DOHH2 (cell line): ENCODE measurements around the gene NAALADL2.

Experiments
- H3F3A ChIP-seq: fragments of 200-600 bp; sonication (generic), shearing (Covaris generic); 2 replicates; pipeline ENCODE4 v1.6.0; 2016; ENCODE audit warnings: antibody characterized with exemption, mild to moderate bottlenecking; ENCODE audit not compliant: control insufficient read depth, insufficient read depth
- H3K27ac ChIP-seq: fragments of 200-600 bp; sonication (generic); 2 replicates; pipeline ENCODE4 v1.5.1; 2014; ENCODE audit warnings: low read depth, mild to moderate bottlenecking, low read length, moderate library complexity
- H3K27me3 ChIP-seq: fragments of 200-600 bp; sonication (generic); 2 replicates; pipeline ENCODE4 v1.6.1; 2014; ENCODE audit warnings: mild to moderate bottlenecking, low read length, mixed read lengths; ENCODE audit not compliant: control insufficient read depth
- H3K36me3 ChIP-seq: fragments of 200-600 bp; sonication (generic); 2 replicates; pipeline ENCODE4 v1.6.1; 2014; ENCODE audit warnings: mild to moderate bottlenecking, low read length, moderate library complexity, mixed read lengths; ENCODE audit not compliant: control insufficient read depth
- H3K4me1 ChIP-seq: fragments of 200-600 bp; sonication (generic); 2 replicates; pipeline ENCODE4 v1.6.1; 2014; ENCODE audit warnings: mild to moderate bottlenecking, low read length, mixed read lengths; ENCODE audit not compliant: control insufficient read depth
- H3K4me2 ChIP-seq: fragments of 200-600 bp; sonication (generic); 2 replicates; pipeline ENCODE4 v1.6.0; 2014; ENCODE audit warnings: mild to moderate bottlenecking, low read length, moderate library complexity
- H3K4me3 ChIP-seq: fragments of 200-600 bp; sonication (generic); 2 replicates; pipeline ENCODE4 v1.5.1; 2014; ENCODE audit warnings: mild to moderate bottlenecking, low read length, mixed read lengths
- H3K79me2 ChIP-seq: fragments of 200-600 bp; sonication (generic); 2 replicates; pipeline ENCODE4 v1.6.1; 2014; ENCODE audit warnings: mild to moderate bottlenecking, low read length, mixed read lengths; ENCODE audit not compliant: control insufficient read depth
- H3K9me2 ChIP-seq: fragments of 200-600 bp; sonication (generic); replicated peaks from 2 replicates; pipeline ENCODE4 v1.6.1; 2014; ENCODE audit warnings: mild to moderate bottlenecking, low read length, mixed read lengths; ENCODE audit not compliant: control insufficient read depth
- H3K9me3 ChIP-seq: fragments of 200-600 bp; sonication (generic); 2 replicates; pipeline ENCODE4 v1.6.1; 2014; ENCODE audit warnings: antibody characterized with exemption, low read length, mixed read lengths; ENCODE audit not compliant: control insufficient read depth, insufficient read depth
- H4K20me1 ChIP-seq: fragments of 200-600 bp; sonication (generic); 2 replicates; pipeline ENCODE4 v1.6.0; 2014; ENCODE audit warnings: low read depth, mild to moderate bottlenecking, antibody characterized with exemption, low read length, moderate library complexity; ENCODE audit not compliant: control insufficient read depth, insufficient read depth
- EZH2phosphoT487 ChIP-seq: fragments of 200-600 bp; sonication (generic); IDR thresholded peaks from 2 replicates; pipeline ENCODE4 v1.6.1; 2017; ENCODE audit warnings: borderline replicate concordance, mild to moderate bottlenecking, antibody characterized with exemption, low read length, moderate library complexity, mixed read lengths
- TF ChIP-seq, protein P1 (sequence below): fragments of 200-600 bp; sonication (generic); IDR thresholded peaks from one replicate; pipeline ENCODE4 v1.5.1; 2014; ENCODE audit warnings: antibody characterized with exemption, mild to moderate bottlenecking, low read depth, low read length; ENCODE audit not compliant: poor library complexity, severe bottlenecking

Gene NAALADL2

GRCh38 chr3:175746308-175746707 lies 887.2 kb downstream of the NAALADL2 start:
- H3K27me3 ChIP-seq, result no peaks in the 10 kb centered on the region
- H3K36me3 ChIP-seq, result no peaks in the 10 kb centered on the region
- no peaks in the 10 kb centered on the region for H3K79me2 ChIP-seq
- H3F3A ChIP-seq, result no peaks in the 10 kb centered on the region
- no peak overlapping the region for H3K4me3 ChIP-seq
- H3K4me1 ChIP-seq, result no peaks in the 10 kb centered on the region
- H3K9me3 ChIP-seq, result no peaks in the 10 kb centered on the region
- H4K20me1 ChIP-seq, result no peaks in the 10 kb centered on the region
- H3K9me2 ChIP-seq, result no peaks in the 10 kb centered on the region
- no peak overlapping the region for H3K4me2 ChIP-seq
- TF ChIP-seq, protein P1, sequence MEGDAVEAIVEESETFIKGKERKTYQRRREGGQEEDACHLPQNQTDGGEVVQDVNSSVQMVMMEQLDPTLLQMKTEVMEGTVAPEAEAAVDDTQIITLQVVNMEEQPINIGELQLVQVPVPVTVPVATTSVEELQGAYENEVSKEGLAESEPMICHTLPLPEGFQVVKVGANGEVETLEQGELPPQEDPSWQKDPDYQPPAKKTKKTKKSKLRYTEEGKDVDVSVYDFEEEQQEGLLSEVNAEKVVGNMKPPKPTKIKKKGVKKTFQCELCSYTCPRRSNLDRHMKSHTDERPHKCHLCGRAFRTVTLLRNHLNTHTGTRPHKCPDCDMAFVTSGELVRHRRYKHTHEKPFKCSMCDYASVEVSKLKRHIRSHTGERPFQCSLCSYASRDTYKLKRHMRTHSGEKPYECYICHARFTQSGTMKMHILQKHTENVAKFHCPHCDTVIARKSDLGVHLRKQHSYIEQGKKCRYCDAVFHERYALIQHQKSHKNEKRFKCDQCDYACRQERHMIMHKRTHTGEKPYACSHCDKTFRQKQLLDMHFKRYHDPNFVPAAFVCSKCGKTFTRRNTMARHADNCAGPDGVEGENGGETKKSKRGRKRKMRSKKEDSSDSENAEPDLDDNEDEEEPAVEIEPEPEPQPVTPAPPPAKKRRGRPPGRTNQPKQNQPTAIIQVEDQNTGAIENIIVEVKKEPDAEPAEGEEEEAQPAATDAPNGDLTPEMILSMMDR, result no peak
- no peak for TF ChIP-seq EZH2phosphoT487
- no peak overlapping the region for H3K27ac ChIP-seq

DNA sequence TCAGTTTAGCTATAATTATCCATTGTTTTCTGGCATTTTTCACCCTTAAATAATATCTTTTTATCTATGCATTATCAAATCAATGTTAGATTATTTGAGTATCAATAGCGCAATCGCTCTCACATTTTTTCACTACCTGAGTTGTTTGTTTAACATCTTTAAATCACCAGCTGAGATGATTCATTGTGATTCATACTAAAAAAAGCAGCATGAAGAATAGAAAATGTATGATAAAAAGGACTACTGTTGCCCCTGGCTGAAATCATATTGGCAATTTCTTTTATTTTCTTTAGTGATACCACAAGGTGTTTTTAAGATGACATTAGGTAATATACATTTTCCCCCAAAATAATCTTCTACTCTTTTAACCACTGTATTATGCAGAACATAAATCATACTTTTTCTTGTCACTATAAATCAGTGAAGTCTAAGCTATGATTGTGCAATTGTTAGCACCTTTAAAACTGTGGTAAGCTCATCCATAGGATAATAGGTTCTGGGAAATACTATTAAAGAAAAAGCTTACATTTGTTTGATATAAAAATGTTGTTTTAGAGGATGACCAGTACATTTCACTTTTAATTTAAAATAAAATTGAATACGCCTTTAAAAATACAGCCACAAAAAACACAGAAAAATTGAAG lies 889.1 kb downstream of the NAALADL2 start:
- H3K4me1 ChIP-seq, result no peaks in the 10 kb centered on the region
- H3K4me2 ChIP-seq, result no peak overlapping the region
- H3K9me3 ChIP-seq, result no peaks in the 10 kb centered on the region
- no peaks in the 10 kb centered on the region for H3K9me2 ChIP-seq
- H3F3A ChIP-seq, result no peaks in the 10 kb centered on the region
- H3K36me3 ChIP-seq, result no peaks in the 10 kb centered on the region
- no peaks in the 10 kb centered on the region for H3K79me2 ChIP-seq
- no peak for TF ChIP-seq EZH2phosphoT487
- TF ChIP-seq, protein P1, result no peak
- no peak overlapping the region for H3K27ac ChIP-seq
- no peak overlapping the region for H3K4me3 ChIP-seq
- no peaks in the 10 kb centered on the region for H4K20me1 ChIP-seq
- no peaks in the 10 kb centered on the region for H3K27me3 ChIP-seq

DNA sequence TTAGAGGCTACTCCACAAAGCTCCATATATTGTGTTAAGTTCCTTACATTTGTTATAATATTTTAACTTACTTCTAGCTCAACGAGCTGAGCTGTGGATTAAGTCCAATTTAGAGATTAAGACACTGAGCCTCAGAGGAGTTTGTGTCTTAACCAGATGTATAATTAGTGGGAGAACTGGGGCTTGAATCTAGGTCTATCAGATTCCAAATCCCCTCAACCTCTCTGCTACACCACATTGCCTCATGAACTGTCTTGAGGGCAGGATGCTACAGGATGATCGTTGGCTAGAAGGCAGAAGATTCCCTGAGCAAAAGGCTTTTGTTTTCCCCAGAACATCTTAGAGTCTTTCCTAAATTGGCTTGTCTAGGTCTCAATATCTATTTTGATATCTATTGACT lies 890.8 kb downstream of the NAALADL2 start:
- Histone ChIP-seq H3K4me2 (no peak overlapping the region), H3K27me3 (no peaks in the 10 kb centered on the region), H3K4me3 (no peak overlapping the region), H3K9me2 (no peaks in the 10 kb centered on the region), H3K27ac (no peak overlapping the region), H4K20me1 (no peaks in the 10 kb centered on the region), H3F3A (no peaks in the 10 kb centered on the region), H3K79me2 (no peaks in the 10 kb centered on the region), H3K9me3 (no peaks in the 10 kb centered on the region), H3K36me3 (no peaks in the 10 kb centered on the region), H3K4me1 (no peaks in the 10 kb centered on the region)
- TF ChIP-seq EZH2phosphoT487, result no peak
- TF ChIP-seq, protein P1, result no peak
